Adrenal gland (tissue), 12 donors: ENCODE measurements around the gene NCOA1. TPM values are rescaled to one million over a fixed set of nuclear protein-coding genes. Genes with fewer than 3 reads are reported as not detected.

Experiments
- DNase-seq, 7 donors: peaks; one replicate each; pipeline ENCODE4 v3.0.0-alpha.2; 2019 to 2020
- H3K27ac ChIP-seq, 5 donors: fragments of 200-600 bp; sonication (generic) in 4 of 5; 1 replicate in 3 of 5; 2 replicates in 2 of 5; pipeline versions ENCODE4 v1.5.1 to v1.8.0; 2016 to 2020; ENCODE audit warnings: mild to moderate bottlenecking in 1 of 5
- H3K27me3 ChIP-seq: fragments of 200-600 bp; 2 replicates; pipeline ENCODE4 v1.8.0; 2021
- H3K36me3 ChIP-seq, 2 donors: fragments of 200-600 bp; replicated peaks in 1 of 2; 1 replicate in 1 of 2; 2 replicates in 1 of 2; pipeline versions ENCODE4 v1.5.1 to v1.8.0; 2018 to 2022
- H3K4me1 ChIP-seq, 2 donors: fragments of 200-600 bp; replicated peaks in 1 of 2; 1 replicate in 1 of 2; 2 replicates in 1 of 2; pipeline versions ENCODE4 v1.5.1 to v1.8.0; 2018 to 2021
- H3K4me3 ChIP-seq, 4 donors: fragments of 200-600 bp; sonication (generic) in 3 of 4; one replicate each; pipeline ENCODE4 v1.5.1; 2016 to 2018
- H3K9me3 ChIP-seq, 3 donors: fragments of 200-600 bp; sonication (generic) in 1 of 3; replicated peaks in 1 of 3; 1 replicate in 2 of 3; 2 replicates in 1 of 3; pipeline versions ENCODE4 v1.5.1 to v1.8.0; 2016 to 2021
- CTCF ChIP-seq, 6 experiments: fragments of 450-650 bp in 4 of 6; fragments of 200-600 bp in 2 of 6; sonication (generic) in 1 of 6; IDR thresholded peaks; 1 replicate in 5 of 6; 2 replicates in 1 of 6; pipeline versions ENCODE4 v1.5.1 to v1.8.0; 2016 to 2021; ENCODE audit warnings: antibody characterized with exemption in 6 of 6, mild to moderate bottlenecking in 2 of 6, moderate library complexity in 1 of 6
- POLR2A ChIP-seq, 2 donors: fragments of 450-650 bp; IDR thresholded peaks; one replicate each; pipeline ENCODE4 v1.6.1; 2017; ENCODE audit warnings: antibody characterized with exemption in 2 of 2, mild to moderate bottlenecking in 2 of 2, moderate library complexity in 1 of 2
- WGBS, 4 donors: extraction: QIAGEN DNeasy Blood & Tissue Kit in 2 of 4; methylation state at CpG; one replicate each; pipeline versions ENCODE4 v1.1.5 to v1.1.7; 2013 to 2017; 5-methylcytosine and 5-hydroxymethylcytosine counted together
- intact Hi-C, 2 donors: fragments of 100-400 bp; cut with DNase I; formaldehyde crosslinking; loops; one replicate each; pipeline versions ENCODE4 v1.14.1 to v1.15.0; 2022 to 2023
- polyA plus RNA-seq, 3 donors: library from polyadenylated mRNA; stranded (reverse); fragments of 200-250 nt in 2 of 3; fragments of 350-450 nt in 1 of 3; fragmentation: Illumina TruSeq in 1 of 3; extraction: RNeasy Lipid Tissue Mini Kit (QIAGEN cat#74804) in 1 of 3; gene quantifications; one replicate each; pipeline ENCODE4 v1.2.3, GENCODE V29; 2013 to 2014
- total RNA-seq, 9 donors: library from RNA; depleted of rRNA in 4 of 9; stranded (reverse); fragments of >200 nt in 4 of 9; fragments of 120-200 nt in 1 of 9; fragmentation: NEBNext Ultra II Directional in 1 of 9; extraction: Animal tissue kit (Norgen Biotek cat#: 25700) in 1 of 9; gene quantifications; one replicate each; pipeline versions ENCODE4 v1.1.0 to v1.2.4, GENCODE V29; 2013 to 2023
- donor health status: healthy with polysubstance abuse.
- donor health status: Bipolar disorder and iron deficiency.
- donor health status: DM: yes; HTN: yes; CAD: no.
- donor health status: DM: no; HTN: no; CAD: no.
- donor health status: DM: no; HTN: no; CAD: no.
- donor health status: DM: yes; HTN: yes; CAD: no.

Gene NCOA1
- total and polyA plus RNA-seq, 12 donors = 13.6 to 85.5 (median 43.6) TPM

GRCh38 chr2:24747299-24747698 is 256.2 kb downstream of the NCOA1 start:
- H3K4me3 ChIP-seq = no peak overlapping the region
- H3K27ac ChIP-seq = no peak overlapping the region
- peaks cover 0 to 12% of the 10 kb centered on the region in 2 donors for H3K36me3 ChIP-seq
- peaks cover 0 to 20% of the 10 kb centered on the region in 2 donors for H3K4me1 ChIP-seq
- no peaks in the 10 kb centered on the region for H3K9me3 ChIP-seq
- DNase-seq = no peak
- H3K27me3 ChIP-seq = no peaks in the 10 kb centered on the region
- TF ChIP-seq POLR2A (IDR thresholded peaks at IDR 0.05) (no peak), CTCF (IDR thresholded peaks at IDR 0.05) (no peak)
- 93 to 98% (median 96%) methylated on average over 3 of the region's 3 CpGs for WGBS, 4 donors
- intact Hi-C loops = no loop called here

- peaks cover 0 to 27% of the 10 kb centered on the region in 2 donors for H3K36me3 ChIP-seq
- no peak overlapping the region for H3K4me3 ChIP-seq
- intact Hi-C loops = no loop called here
- no peak for DNase-seq
- no peaks in the 10 kb centered on the region for H3K27me3 ChIP-seq
- H3K9me3 ChIP-seq = no peaks in the 10 kb centered on the region
- no peak overlapping the region for H3K27ac ChIP-seq
- TF ChIP-seq POLR2A (IDR thresholded peaks at IDR 0.05) (no peak), CTCF (IDR thresholded peaks at IDR 0.05) (no peak)
- 94 to 97% (median 96%) methylated on average over 7 of the region's 7 CpGs for WGBS, 4 donors
- H3K4me1 ChIP-seq = peaks cover 0 to 6% of the 10 kb centered on the region in 2 donors
Observed at GRCh38 chr2:24749069-24749691, 258.1 kb downstream of the NCOA1 start.

GRCh38 chr2:24754985-24755705 is 264.1 kb downstream of the NCOA1 start:
- DNase-seq = no peak
- no peak overlapping the region for H3K27ac ChIP-seq
- no peaks in the 10 kb centered on the region for H3K4me1 ChIP-seq
- H3K36me3 ChIP-seq = peaks cover 0 to 62% of the 10 kb centered on the region in 2 donors
- no peak overlapping the region for H3K4me3 ChIP-seq
- H3K9me3 ChIP-seq = no peaks in the 10 kb centered on the region
- WGBS, 4 donors = 79 to 86% (median 81%) methylated on average over 3 of the region's 3 CpGs
- no peaks in the 10 kb centered on the region for H3K27me3 ChIP-seq
- TF ChIP-seq CTCF (IDR thresholded peaks at IDR 0.05) = no peak
- TF ChIP-seq POLR2A (IDR thresholded peaks at IDR 0.05) = no peak
- intact Hi-C loops = no loop called here

GRCh38 chr2:24756789-24757188 is 265.7 kb downstream of the NCOA1 start:
- Histone ChIP-seq H3K9me3 (no peaks in the 10 kb centered on the region), H3K36me3 (peaks cover 0 to 59% of the 10 kb centered on the region in 2 donors), H3K27ac (no peak overlapping the region), H3K4me3 (no peak overlapping the region), H3K27me3 (no peaks in the 10 kb centered on the region), H3K4me1 (no peaks in the 10 kb centered on the region)
- no peak for DNase-seq
- intact Hi-C loops = no loop called here
- WGBS, 4 donors = 91 to 97% (median 94%) methylated on average over 1 of the region's 1 CpG
- TF ChIP-seq CTCF (IDR thresholded peaks at IDR 0.05) (no peak), POLR2A (IDR thresholded peaks at IDR 0.05) (no peak)
